Osteocyte (in vitro differentiated cells): ENCODE measurements around the gene ABLIM2. TPM values are rescaled to one million over a fixed set of nuclear protein-coding genes. Genes with fewer than 3 reads are reported as not detected.

Source experiments
- DNase-seq: peaks from one replicate; pipeline ENCODE4 v3.0.0; 2021; ENCODE audit warnings: mixed read lengths; ENCODE audit not compliant: unreplicated experiment; ENCODE audit errors: extremely low spot score
- H3K27ac Mint-ChIP-seq: one replicate; pipeline ENCODE4 v1.8.0; 2021; ENCODE audit warnings: mild to moderate bottlenecking, mixed read lengths; ENCODE audit not compliant: unreplicated experiment
- H3K27me3 Mint-ChIP-seq: one replicate; pipeline ENCODE4 v1.8.0; 2021; ENCODE audit warnings: mixed read lengths; ENCODE audit not compliant: unreplicated experiment
- H3K36me3 Mint-ChIP-seq: one replicate; pipeline ENCODE4 v1.8.0; 2021; ENCODE audit warnings: mixed read lengths; ENCODE audit not compliant: unreplicated experiment
- H3K4me1 Mint-ChIP-seq: one replicate; pipeline ENCODE4 v1.8.0; 2021; ENCODE audit warnings: mixed read lengths; ENCODE audit not compliant: unreplicated experiment
- H3K4me3 Mint-ChIP-seq: one replicate; pipeline ENCODE4 v1.8.0; 2021; ENCODE audit warnings: mild to moderate bottlenecking, moderate library complexity, mixed read lengths; ENCODE audit not compliant: unreplicated experiment
- H3K9me3 Mint-ChIP-seq: one replicate; pipeline ENCODE4 v1.8.0; 2021; ENCODE audit warnings: mixed read lengths; ENCODE audit not compliant: unreplicated experiment
- total RNA-seq: library from RNA; stranded (reverse); gene quantifications from 2 replicates; pipeline ENCODE4 v1.2.1, GENCODE V29; 2021
- TF ChIP-seq, protein P1 (sequence below): fragments of 200-600 bp; sonication (generic); IDR thresholded peaks from 2 replicates; pipeline ENCODE4 v1.5.0; 2021; ENCODE audit warnings: antibody characterized with exemption, mild to moderate bottlenecking, moderate library complexity

ABLIM2 gene
- total RNA-seq, 1 donor from 2014 or later, result 0.24 TPM

DNA sequence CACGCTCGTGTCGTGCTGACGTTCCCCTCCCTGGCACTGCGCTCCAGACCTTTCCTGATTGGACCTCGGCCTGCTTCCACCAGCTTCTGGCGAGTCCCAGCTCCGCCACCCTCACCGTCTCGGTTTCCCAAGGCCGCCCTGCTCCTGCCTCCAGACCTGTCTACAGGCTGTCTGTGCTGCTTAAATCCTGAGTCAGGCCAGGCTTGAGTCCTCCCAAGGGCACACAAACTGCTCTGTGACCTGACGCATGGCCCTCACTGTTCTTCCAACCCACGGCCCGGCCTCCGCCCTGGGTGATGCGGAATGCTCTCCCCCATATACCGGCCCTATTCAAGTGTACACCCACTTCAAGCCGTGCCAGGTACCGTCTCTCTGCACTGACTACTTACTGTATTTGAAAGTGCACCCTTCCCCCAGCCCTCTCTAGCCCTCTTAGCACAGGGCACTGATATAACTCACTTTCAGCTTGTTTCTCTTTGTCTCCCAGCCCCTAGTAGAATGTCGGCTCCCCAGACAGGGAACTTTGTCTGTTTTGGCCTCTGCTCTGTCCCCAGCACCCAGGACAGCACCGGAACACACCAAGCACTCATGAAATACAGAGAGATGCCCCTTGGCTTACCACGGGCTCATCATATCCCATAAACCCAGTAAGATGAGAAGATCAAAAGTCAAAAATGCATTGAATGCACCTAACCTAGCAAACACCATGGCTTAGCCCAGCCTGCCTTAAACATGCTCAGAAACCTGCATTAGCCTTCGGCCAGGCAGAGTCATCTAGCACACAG lies 155.9 kb downstream of the ABLIM2 start:
- TF ChIP-seq, protein P1, sequence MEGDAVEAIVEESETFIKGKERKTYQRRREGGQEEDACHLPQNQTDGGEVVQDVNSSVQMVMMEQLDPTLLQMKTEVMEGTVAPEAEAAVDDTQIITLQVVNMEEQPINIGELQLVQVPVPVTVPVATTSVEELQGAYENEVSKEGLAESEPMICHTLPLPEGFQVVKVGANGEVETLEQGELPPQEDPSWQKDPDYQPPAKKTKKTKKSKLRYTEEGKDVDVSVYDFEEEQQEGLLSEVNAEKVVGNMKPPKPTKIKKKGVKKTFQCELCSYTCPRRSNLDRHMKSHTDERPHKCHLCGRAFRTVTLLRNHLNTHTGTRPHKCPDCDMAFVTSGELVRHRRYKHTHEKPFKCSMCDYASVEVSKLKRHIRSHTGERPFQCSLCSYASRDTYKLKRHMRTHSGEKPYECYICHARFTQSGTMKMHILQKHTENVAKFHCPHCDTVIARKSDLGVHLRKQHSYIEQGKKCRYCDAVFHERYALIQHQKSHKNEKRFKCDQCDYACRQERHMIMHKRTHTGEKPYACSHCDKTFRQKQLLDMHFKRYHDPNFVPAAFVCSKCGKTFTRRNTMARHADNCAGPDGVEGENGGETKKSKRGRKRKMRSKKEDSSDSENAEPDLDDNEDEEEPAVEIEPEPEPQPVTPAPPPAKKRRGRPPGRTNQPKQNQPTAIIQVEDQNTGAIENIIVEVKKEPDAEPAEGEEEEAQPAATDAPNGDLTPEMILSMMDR, result no peak
- peaks cover 2% of the 10 kb centered on the region for H3K4me1 Mint-ChIP-seq
- H3K4me3 Mint-ChIP-seq, result no peak overlapping the region
- H3K36me3 Mint-ChIP-seq, result no peaks in the 10 kb centered on the region
- no peaks in the 10 kb centered on the region for H3K9me3 Mint-ChIP-seq
- DNase-seq, result no peak
- no peak overlapping the region for H3K27ac Mint-ChIP-seq
- H3K27me3 Mint-ChIP-seq, result peaks cover 47% of the 10 kb centered on the region

DNA sequence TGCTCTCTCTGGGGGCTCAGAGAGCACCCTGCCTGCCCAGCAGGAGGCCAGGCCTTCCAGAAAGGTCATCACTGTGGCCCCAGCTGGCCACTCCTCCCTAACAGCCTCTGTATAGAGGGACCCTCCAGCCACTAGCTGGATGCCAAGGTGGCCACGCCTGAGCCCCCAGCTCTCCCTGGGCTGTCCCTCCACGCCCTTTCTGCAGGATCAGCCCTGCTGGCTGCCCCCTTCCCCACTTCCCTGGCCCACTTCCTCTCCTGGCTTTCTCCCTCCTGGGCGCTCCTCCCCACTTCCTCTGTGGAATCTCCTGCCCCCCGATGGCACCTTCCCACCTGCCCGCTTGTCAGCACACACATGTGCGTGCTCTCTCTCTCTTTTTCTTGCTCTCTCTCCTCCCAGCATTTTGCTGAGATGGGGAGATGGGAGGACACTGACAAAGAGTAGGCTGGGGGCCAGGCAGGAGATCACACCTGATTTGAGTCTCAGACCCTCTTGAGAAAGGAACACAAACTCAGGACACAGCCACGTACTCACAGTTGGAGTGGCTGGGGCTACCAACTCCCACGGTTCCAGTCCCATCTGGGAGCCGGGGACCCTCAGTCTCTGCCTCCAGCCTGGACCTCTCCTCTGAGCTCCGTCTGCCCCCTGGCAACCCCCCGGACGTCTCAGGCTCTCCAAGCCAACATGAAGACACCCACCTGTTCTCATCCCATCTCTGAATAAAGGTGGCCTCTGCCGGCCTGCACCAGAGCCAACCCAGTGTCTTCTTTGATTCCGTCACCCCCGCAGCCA lies 156.9 kb downstream of the ABLIM2 start:
- DNase-seq, result no peak
- peaks cover 2% of the 10 kb centered on the region for H3K4me1 Mint-ChIP-seq
- H3K27ac Mint-ChIP-seq, result no peak overlapping the region
- H3K27me3 Mint-ChIP-seq, result peaks cover 45% of the 10 kb centered on the region
- TF ChIP-seq, protein P1, result no peak
- H3K9me3 Mint-ChIP-seq, result peaks cover under 1% of the 10 kb centered on the region
- H3K36me3 Mint-ChIP-seq, result no peaks in the 10 kb centered on the region
- H3K4me3 Mint-ChIP-seq, result no peak overlapping the region

DNA sequence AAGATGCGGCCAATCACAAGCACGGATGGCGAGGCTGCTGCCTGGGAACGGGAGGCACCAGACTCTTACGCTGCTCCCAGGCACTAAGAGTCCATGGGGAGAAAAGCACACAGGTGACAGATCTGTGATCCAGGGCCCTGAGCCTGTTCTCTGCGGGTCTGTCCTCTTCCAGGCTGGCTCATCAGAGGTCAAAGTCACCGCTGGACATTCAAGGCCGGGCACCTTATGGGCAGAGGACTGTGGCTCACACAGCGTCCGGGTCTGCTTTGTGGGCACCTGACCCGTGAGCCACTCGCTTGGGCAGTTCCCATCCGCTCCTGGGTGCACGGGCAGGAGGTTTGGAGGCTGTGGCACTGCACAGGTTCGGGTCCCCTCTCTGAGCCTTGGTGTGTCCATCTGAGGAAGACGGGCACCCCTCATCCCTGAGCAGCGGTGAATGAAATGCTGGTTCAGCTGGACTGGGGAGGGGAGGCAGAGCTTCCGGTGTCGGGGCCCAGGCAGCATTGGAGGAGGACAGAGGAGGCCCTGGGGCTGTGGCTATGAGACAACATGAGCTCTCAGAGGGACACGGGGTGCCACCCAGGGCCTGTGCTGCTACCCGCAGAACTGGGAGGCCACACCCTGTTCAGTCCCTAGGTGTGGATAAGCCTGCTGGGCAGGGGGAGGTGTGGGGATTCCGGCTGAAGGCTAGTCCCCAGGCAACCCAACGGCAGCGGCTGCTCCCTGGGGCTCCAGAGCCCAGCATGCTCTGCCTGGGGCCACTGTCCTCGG lies 157.7 kb downstream of the ABLIM2 start:
- H3K27ac Mint-ChIP-seq, result no peak overlapping the region
- TF ChIP-seq, protein P1, result no peak

DNA sequence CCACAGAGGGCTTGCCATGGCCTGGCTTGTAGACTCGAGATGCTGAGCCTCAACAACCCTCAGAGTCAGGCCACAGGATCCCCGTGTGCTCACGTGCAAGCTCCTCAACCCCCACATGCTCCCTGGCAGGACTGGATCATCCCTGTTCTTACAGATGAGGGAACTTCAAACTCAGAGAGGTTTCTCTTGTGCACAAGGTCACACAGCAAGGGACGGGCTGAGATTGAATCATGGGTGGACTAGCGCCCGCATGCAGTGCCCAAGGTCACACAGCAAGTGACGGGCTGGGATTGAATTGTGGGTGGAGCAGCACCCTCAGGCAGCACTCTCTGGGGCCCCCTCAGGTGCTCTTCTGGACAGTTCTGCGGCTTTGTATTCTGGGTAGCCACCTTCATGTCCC lies 158.4 kb downstream of the ABLIM2 start:
- Mint-ChIP-seq H3K27ac (no peak overlapping the region), H3K4me3 (no peak overlapping the region), H3K4me1 (peaks cover 2% of the 10 kb centered on the region), H3K9me3 (peaks cover 4% of the 10 kb centered on the region), H3K27me3 (peaks cover 39% of the 10 kb centered on the region), H3K36me3 (no peaks in the 10 kb centered on the region)
- no peak for DNase-seq
- TF ChIP-seq, protein P1, result no peak

More for the DNA sequence above, 157.7 kb downstream of the ABLIM2 start:
- Mint-ChIP-seq H3K36me3 (no peaks in the 10 kb centered on the region), H3K27me3 (peaks cover 45% of the 10 kb centered on the region), H3K4me3 (no peak overlapping the region), H3K4me1 (peaks cover 2% of the 10 kb centered on the region), H3K9me3 (peaks cover 4% of the 10 kb centered on the region)
- DNase-seq, result no peak
